BE2C (cell line): ENCODE measurements around the gene PPFIA4.

Experiments
- DNase-seq: peaks from one replicate; pipeline ENCODE4 v3.0.0-alpha.2; 2020
- H3K27me3 ChIP-seq: fragments of 250-450 bp; sonication (Bioruptor Pico); 2 replicates; pipeline ENCODE4 v1.5.1; 2020; ENCODE audit warnings: mild to moderate bottlenecking
- H3K36me3 ChIP-seq: fragments of 250-450 bp; sonication (Bioruptor Pico); 2 replicates; pipeline ENCODE4 v1.5.1; 2020; ENCODE audit warnings: mild to moderate bottlenecking
- H3K4me1 ChIP-seq: fragments of 250-450 bp; sonication (Bioruptor Pico); 2 replicates; pipeline ENCODE4 v1.5.1; 2020
- H3K4me3 ChIP-seq: 2 replicates; pipeline ENCODE4 v1.5.1; 2011; ENCODE audit warnings: low read depth, low read length
- H3K9me3 ChIP-seq: fragments of 250-450 bp; sonication (Bioruptor Pico); 2 replicates; pipeline ENCODE4 v1.5.1; 2020
- TF ChIP-seq, protein P1 (sequence below): IDR thresholded peaks from 2 replicates; pipeline ENCODE4 v1.5.1; 2012; ENCODE audit warnings: mild to moderate bottlenecking, low read depth, low read length

The PPFIA4 gene

GRCh38 chr1:203121186-203122015 is 95.1 kb downstream of the PPFIA4 start:
- H3K9me3 ChIP-seq = no peaks in the 10 kb centered on the region
- peaks cover 23% of the 10 kb centered on the region for H3K4me1 ChIP-seq
- H3K36me3 ChIP-seq = no peaks in the 10 kb centered on the region
- no peak overlapping the region for H3K4me3 ChIP-seq
- H3K27me3 ChIP-seq = no peaks in the 10 kb centered on the region
- no peak for DNase-seq
- TF ChIP-seq, protein P1, sequence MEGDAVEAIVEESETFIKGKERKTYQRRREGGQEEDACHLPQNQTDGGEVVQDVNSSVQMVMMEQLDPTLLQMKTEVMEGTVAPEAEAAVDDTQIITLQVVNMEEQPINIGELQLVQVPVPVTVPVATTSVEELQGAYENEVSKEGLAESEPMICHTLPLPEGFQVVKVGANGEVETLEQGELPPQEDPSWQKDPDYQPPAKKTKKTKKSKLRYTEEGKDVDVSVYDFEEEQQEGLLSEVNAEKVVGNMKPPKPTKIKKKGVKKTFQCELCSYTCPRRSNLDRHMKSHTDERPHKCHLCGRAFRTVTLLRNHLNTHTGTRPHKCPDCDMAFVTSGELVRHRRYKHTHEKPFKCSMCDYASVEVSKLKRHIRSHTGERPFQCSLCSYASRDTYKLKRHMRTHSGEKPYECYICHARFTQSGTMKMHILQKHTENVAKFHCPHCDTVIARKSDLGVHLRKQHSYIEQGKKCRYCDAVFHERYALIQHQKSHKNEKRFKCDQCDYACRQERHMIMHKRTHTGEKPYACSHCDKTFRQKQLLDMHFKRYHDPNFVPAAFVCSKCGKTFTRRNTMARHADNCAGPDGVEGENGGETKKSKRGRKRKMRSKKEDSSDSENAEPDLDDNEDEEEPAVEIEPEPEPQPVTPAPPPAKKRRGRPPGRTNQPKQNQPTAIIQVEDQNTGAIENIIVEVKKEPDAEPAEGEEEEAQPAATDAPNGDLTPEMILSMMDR = no peak

- no peak overlapping the region for H3K4me3 ChIP-seq
- H3K27me3 ChIP-seq = no peaks in the 10 kb centered on the region
- DNase-seq = no peak
- H3K36me3 ChIP-seq = no peaks in the 10 kb centered on the region
- TF ChIP-seq, protein P1 = no peak
- H3K4me1 ChIP-seq = peaks cover 30% of the 10 kb centered on the region
- H3K9me3 ChIP-seq = no peaks in the 10 kb centered on the region
Measured at GRCh38 chr1:203122159-203122558, 95.9 kb downstream of the PPFIA4 start.

- no peaks in the 10 kb centered on the region for H3K9me3 ChIP-seq
- TF ChIP-seq, protein P1 = no peak
- H3K36me3 ChIP-seq = no peaks in the 10 kb centered on the region
- DNase-seq = no peak
- no peak overlapping the region for H3K4me3 ChIP-seq
- H3K4me1 ChIP-seq = peaks cover 34% of the 10 kb centered on the region
- peaks cover 7% of the 10 kb centered on the region; the same call in 1 of the 2 replicates for H3K27me3 ChIP-seq
Measured at GRCh38 chr1:203124011-203124410, 97.7 kb downstream of the PPFIA4 start.

GRCh38 chr1:203124546-203125317 is 98.4 kb downstream of the PPFIA4 start:
- Histone ChIP-seq H3K4me1 (peaks cover 39% of the 10 kb centered on the region), H3K4me3 (no peak overlapping the region), H3K36me3 (no peaks in the 10 kb centered on the region), H3K27me3 (peaks cover 7% of the 10 kb centered on the region; the same call in 1 of the 2 replicates), H3K9me3 (no peaks in the 10 kb centered on the region)
- TF ChIP-seq, protein P1 = no peak
- no peak for DNase-seq

DNA sequence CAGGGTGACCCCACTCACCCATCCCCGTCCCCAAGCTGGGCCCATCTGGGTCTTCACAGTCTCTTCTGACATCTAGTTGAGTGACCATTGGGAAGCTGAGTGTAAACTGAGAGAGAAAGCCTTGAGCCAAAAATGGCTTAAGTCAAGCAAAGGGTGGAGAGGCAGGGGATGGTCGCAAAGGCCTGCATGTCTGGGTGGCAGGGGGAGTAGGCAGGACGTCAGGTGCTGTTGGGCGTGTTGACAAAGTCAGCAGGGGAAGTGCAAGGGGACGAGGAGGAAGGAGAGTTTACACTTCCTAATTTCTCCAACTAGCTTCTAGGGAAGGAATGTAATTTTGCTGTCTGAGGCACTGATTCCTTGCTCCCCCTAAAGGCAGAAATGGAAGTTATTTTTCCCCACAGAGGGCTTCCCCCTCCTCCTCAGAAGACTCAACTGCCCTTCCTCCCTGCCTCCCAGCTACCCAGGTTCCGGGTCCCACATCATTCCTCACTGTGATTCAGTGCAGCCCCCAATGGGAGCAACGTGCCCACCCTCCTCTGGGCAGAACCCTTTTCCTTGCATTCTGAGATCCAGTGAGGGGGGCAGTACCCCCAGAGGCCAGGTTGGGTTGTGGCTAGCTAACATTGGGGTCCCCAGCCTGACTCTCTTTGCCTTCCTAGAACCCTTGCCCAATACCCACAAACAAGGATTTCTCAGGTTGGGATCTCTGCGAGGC is 100.0 kb downstream of the PPFIA4 start:
- H3K4me1 ChIP-seq = peaks cover 42% of the 10 kb centered on the region
- peaks cover 7% of the 10 kb centered on the region; the same call in 1 of the 2 replicates for H3K27me3 ChIP-seq
- H3K36me3 ChIP-seq = no peaks in the 10 kb centered on the region
- no peak overlapping the region for H3K4me3 ChIP-seq
- TF ChIP-seq, protein P1 = peak; percentile 58
- H3K9me3 ChIP-seq = no peaks in the 10 kb centered on the region
- DNase-seq = no peak
